Measurements from ENCODE around the gene ROBO2. TPM values are rescaled to one million over a fixed set of nuclear protein-coding genes. Genes with fewer than 3 reads are reported as not detected.
"Not testable (repeated sequence)": the region's sequence is repeated elsewhere in the genome, so short reads cannot be mapped to it uniquely, and the experiment has no call there.

The ROBO2 gene
- total and polyA plus RNA-seq, 10 donors: 0.41 to 14.8 (median 5.2) TPM

GRCh38 chr3:77404871-77405270 lies 365.0 kb downstream of the ROBO2 start:
- Histone ChIP-seq H3K4me1 (no peaks in the 10 kb centered on the region), H3K27ac (no peak overlapping the region), H3K27me3 (replicated peaks in 1 of 7) (no peaks in the 10 kb centered on the region), H3K9me3 (peaks cover 0 to 6% (median 0%) of the 10 kb centered on the region in 8 donors), H3K36me3 (no peaks in the 10 kb centered on the region), H3K4me3 (no peak overlapping the region)
- 33 to 50% (median 48%) methylated on average over 1 of the region's 1 CpG for WGBS, 5 donors
- no peak for DNase-seq
- intact Hi-C loops (cut with DNase I; ENCODE audit: low total_unique reads): no loop called here
- TF ChIP-seq POLR2AphosphoS5 (IDR thresholded peaks at IDR 0.05) (no peak), POLR2A (IDR thresholded peaks at IDR 0.05) (no peak)
- TF ChIP-seq, protein P1, sequence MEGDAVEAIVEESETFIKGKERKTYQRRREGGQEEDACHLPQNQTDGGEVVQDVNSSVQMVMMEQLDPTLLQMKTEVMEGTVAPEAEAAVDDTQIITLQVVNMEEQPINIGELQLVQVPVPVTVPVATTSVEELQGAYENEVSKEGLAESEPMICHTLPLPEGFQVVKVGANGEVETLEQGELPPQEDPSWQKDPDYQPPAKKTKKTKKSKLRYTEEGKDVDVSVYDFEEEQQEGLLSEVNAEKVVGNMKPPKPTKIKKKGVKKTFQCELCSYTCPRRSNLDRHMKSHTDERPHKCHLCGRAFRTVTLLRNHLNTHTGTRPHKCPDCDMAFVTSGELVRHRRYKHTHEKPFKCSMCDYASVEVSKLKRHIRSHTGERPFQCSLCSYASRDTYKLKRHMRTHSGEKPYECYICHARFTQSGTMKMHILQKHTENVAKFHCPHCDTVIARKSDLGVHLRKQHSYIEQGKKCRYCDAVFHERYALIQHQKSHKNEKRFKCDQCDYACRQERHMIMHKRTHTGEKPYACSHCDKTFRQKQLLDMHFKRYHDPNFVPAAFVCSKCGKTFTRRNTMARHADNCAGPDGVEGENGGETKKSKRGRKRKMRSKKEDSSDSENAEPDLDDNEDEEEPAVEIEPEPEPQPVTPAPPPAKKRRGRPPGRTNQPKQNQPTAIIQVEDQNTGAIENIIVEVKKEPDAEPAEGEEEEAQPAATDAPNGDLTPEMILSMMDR (IDR thresholded peaks at IDR 0.05 in 8 of 11, conservative IDR thresholded peaks at IDR 0.05 in 3 of 11): no peak

- Histone ChIP-seq H3K27ac (no peak overlapping the region), H3K4me3 (no peak overlapping the region), H3K36me3 (no peaks in the 10 kb centered on the region), H3K4me1 (no peaks in the 10 kb centered on the region), H3K27me3 (replicated peaks in 1 of 7) (no peaks in the 10 kb centered on the region), H3K9me3 (peaks cover 0 to 10% (median 2%) of the 10 kb centered on the region in 8 donors)
- TF ChIP-seq POLR2AphosphoS5 (IDR thresholded peaks at IDR 0.05): no peak
- no peak for TF ChIP-seq POLR2A (IDR thresholded peaks at IDR 0.05)
- TF ChIP-seq, protein P1 (IDR thresholded peaks at IDR 0.05 in 8 of 11, conservative IDR thresholded peaks at IDR 0.05 in 3 of 11): no peak
- WGBS, 5 donors: 79 to 84% (median 82%) methylated on average over 3 of the region's 3 CpGs
- DNase-seq: no peak
- intact Hi-C loops (cut with DNase I; ENCODE audit: low total_unique reads): no loop called here
Observed at GRCh38 chr3:77407441-77407840, 367.5 kb downstream of the ROBO2 start.

- peaks cover 0 to 19% (median under 1%) of the 10 kb centered on the region in 8 donors for H3K9me3 ChIP-seq
- DNase-seq; H3K27me3 ChIP-seq (replicated peaks in 1 of 7); intact Hi-C loops (cut with DNase I; ENCODE audit: low total_unique reads); H3K27ac ChIP-seq; H3K4me1 ChIP-seq; H3K4me3 ChIP-seq; H3K36me3 ChIP-seq: not testable (repeated sequence)
- WGBS, 5 donors: 43 to 80% (median 72%) methylated on average over 1 of the region's 1 CpG
Observed at GRCh38 chr3:77410334-77410733, 370.4 kb downstream of the ROBO2 start.

- WGBS, 5 donors: 43 to 62% (median 59%) methylated on average over 2 of the region's 2 CpGs
Observed at GRCh38 chr3:77411334-77411733, 371.4 kb downstream of the ROBO2 start.

More at GRCh38 chr3:77411334-77411733, 371.4 kb downstream of the ROBO2 start:
- TF ChIP-seq POLR2A (IDR thresholded peaks at IDR 0.05) (no peak), POLR2AphosphoS5 (IDR thresholded peaks at IDR 0.05) (no peak)
- TF ChIP-seq, protein P1 (IDR thresholded peaks at IDR 0.05 in 8 of 11, conservative IDR thresholded peaks at IDR 0.05 in 3 of 11): no peak
- no peaks in the 10 kb centered on the region for H3K4me1 ChIP-seq
- H3K27ac ChIP-seq: no peak overlapping the region
- H3K27me3 ChIP-seq (replicated peaks in 1 of 7): no peaks in the 10 kb centered on the region
- no peaks in the 10 kb centered on the region for H3K36me3 ChIP-seq
- H3K4me3 ChIP-seq: no peak overlapping the region
- intact Hi-C loops (cut with DNase I; ENCODE audit: low total_unique reads): no loop called here
- no peak for DNase-seq
- H3K9me3 ChIP-seq: peaks cover 0 to 29% (median 7%) of the 10 kb centered on the region in 8 donors
